HepG2 (cell line): ENCODE results near the gene DNAJC18. TPM values are rescaled to one million over a fixed set of nuclear protein-coding genes. Genes with fewer than 3 reads are reported as not detected.

Experiments
- ADNP ChIP-seq: sonication (generic); formaldehyde crosslinking; IDR thresholded peaks from 2 replicates; pipeline ENCODE4 v1.4.0; 2020; ENCODE audit warnings: missing genetic modification reagents
- GZF1 ChIP-seq: sonication (generic); formaldehyde crosslinking; IDR thresholded peaks from 2 replicates; pipeline ENCODE4 v1.5.1; 2020; ENCODE audit warnings: mild to moderate bottlenecking, missing genetic modification reagents
- NFYC ChIP-seq: IDR thresholded peaks from 2 replicates; pipeline ENCODE4 v1.6.1; 2016; ENCODE audit warnings: missing genetic modification reagents, missing compliant biosample characterization
- RERE ChIP-seq: IDR thresholded peaks from 2 replicates; pipeline ENCODE4 v1.6.1; 2016; ENCODE audit warnings: low read depth, missing genetic modification reagents, missing compliant biosample characterization
- TFE3 ChIP-seq: IDR thresholded peaks from 2 replicates; pipeline ENCODE4 v1.6.1; 2016
- ZBTB1 ChIP-seq: sonication (generic); formaldehyde crosslinking; IDR thresholded peaks from 2 replicates; pipeline ENCODE4 v1.4.0; 2020; ENCODE audit warnings: missing genetic modification reagents, borderline replicate concordance
- ZBTB49 ChIP-seq: sonication (generic); formaldehyde crosslinking; IDR thresholded peaks from 2 replicates; pipeline ENCODE4 v1.4.0; 2020; ENCODE audit warnings: missing genetic modification reagents, borderline replicate concordance
- ZNF362 ChIP-seq: sonication (generic); formaldehyde crosslinking; IDR thresholded peaks from 2 replicates; pipeline ENCODE4 v1.4.0; 2020; ENCODE audit warnings: missing genetic modification reagents, mild to moderate bottlenecking, borderline replicate concordance
- ZSCAN12 ChIP-seq: sonication (generic); formaldehyde crosslinking; IDR thresholded peaks from 2 replicates; pipeline ENCODE4 v1.9.0; 2021; ENCODE audit warnings: mild to moderate bottlenecking, missing genetic modification reagents
- ZSCAN25 ChIP-seq: sonication (generic); formaldehyde crosslinking; IDR thresholded peaks from 2 replicates; pipeline ENCODE4 v1.8.0; 2022; ENCODE audit warnings: mild to moderate bottlenecking, missing genetic modification reagents
- polyA plus RNA-seq, 8 experiments: library from polyadenylated mRNA; depleted of rRNA in 3 of 8; stranded (reverse) in 7 of 8; unstranded in 1 of 8; fragments of >200 nt; fragmentation: Illumina TruSeq in 4 of 8; extraction: Trizol in 4 of 8; gene quantifications; 2 replicates each; pipeline versions ENCODE4 v1.2.1 to v1.2.3, GENCODE V29; 2011 to 2016; ENCODE audit warnings: low read depth in 4 of 8, missing spikeins in 1 of 8, mixed read lengths in 1 of 8; ENCODE audit not compliant: insufficient read depth in 1 of 8
- total RNA-seq, 5 experiments: library from RNA; depleted of rRNA; stranded (reverse); fragments of >200 nt; fragmentation: Illumina TruSeq; extraction: Trizol; gene quantifications; 2 replicates each; pipeline ENCODE4 v1.2.3, GENCODE V29; 2016; ENCODE audit warnings: low read depth in 1 of 5

Gene DNAJC18
- total and polyA plus RNA-seq, 2 of the 13 experiments (the other 11 are each of a cell fraction or from before 2014, with no cell fraction given) = 6.5 to 6.6 TPM

- TF ChIP-seq RERE (CRISPR knock-in tag) = no peak
- TF ChIP-seq ZNF362 = no peak
- TF ChIP-seq ZBTB1 (CRISPR knock-in tag) = no peak
- no peak for TF ChIP-seq NFYC (CRISPR knock-in tag)
- no peak for TF ChIP-seq GZF1 (CRISPR knock-in tag)
- TF ChIP-seq ZSCAN12 (CRISPR knock-in tag) = no peak
- no peak for TF ChIP-seq ZSCAN25
- no peak for TF ChIP-seq TFE3
- TF ChIP-seq ZBTB49 (CRISPR knock-in tag) = no peak
- 0 out of 2 replicates have a peak, but pooled peaks have one; percentile 32 for TF ChIP-seq ADNP (CRISPR knock-in tag)
Measured at GRCh38 chr5:139389701-139390638, 49.4 kb downstream of the DNAJC18 start, which contains the start of gene MZB1 (continued).
